ENCODE results near the gene MFAP3L.

DNA sequence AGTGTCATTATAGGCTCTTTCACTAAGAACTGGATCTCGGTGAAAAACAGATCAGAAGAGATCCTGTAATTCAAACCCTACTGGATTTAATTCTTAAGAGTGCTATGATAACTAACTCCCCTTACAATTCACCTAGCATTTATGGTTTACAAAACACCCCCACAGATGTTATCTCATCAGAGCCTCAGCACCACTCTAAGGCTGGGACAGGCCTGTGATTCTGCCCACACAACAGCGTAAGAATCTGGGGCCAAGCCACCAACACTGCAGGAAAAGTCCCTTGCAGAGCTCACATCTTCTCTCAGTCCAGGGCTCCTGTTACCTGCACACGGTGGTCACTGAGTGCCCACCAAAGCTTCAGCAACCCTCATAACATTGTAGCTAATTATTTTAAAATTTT lies 8.9 kb downstream of the MFAP3L start:
- no peak for TF ChIP-seq CTCF (IDR thresholded peaks at IDR 0.05)
- no peak for TF ChIP-seq POLR2A (IDR thresholded peaks at IDR 0.05)
